OCI-LY3 (cell line): ENCODE data around the gene PEX7.

Source experiments
- EZH2phosphoT487 ChIP-seq: fragments of 200-600 bp; shearing (Covaris generic); IDR thresholded peaks from 2 replicates; pipeline ENCODE4 v1.6.1; 2018; ENCODE audit warnings: antibody characterized with exemption, mixed run types, low read depth
- TF ChIP-seq, protein P1 (sequence below): fragments of 200-600, 300-600 bp; sonication (generic); IDR thresholded peaks from 2 replicates; pipeline ENCODE4 v1.5.1; 2014; ENCODE audit warnings: antibody characterized with exemption, low read length, low read depth

- TF ChIP-seq, protein P1, sequence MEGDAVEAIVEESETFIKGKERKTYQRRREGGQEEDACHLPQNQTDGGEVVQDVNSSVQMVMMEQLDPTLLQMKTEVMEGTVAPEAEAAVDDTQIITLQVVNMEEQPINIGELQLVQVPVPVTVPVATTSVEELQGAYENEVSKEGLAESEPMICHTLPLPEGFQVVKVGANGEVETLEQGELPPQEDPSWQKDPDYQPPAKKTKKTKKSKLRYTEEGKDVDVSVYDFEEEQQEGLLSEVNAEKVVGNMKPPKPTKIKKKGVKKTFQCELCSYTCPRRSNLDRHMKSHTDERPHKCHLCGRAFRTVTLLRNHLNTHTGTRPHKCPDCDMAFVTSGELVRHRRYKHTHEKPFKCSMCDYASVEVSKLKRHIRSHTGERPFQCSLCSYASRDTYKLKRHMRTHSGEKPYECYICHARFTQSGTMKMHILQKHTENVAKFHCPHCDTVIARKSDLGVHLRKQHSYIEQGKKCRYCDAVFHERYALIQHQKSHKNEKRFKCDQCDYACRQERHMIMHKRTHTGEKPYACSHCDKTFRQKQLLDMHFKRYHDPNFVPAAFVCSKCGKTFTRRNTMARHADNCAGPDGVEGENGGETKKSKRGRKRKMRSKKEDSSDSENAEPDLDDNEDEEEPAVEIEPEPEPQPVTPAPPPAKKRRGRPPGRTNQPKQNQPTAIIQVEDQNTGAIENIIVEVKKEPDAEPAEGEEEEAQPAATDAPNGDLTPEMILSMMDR: no peak
- TF ChIP-seq EZH2phosphoT487: no peak
Measured at GRCh38 chr6:136955123-136955522, 132.7 kb downstream of the PEX7 start.
